ENCODE measurements around the gene RHEX.

Gene RHEX

GRCh38 chr1:206052919-206053610, at the start of gene RHEX:
TSS of gene RHEX (plus strand) at chr1:206053173. CDS start at chr1:206097829, 44,656 bp downstream.
- DNase-seq, result peak; percentile 24

GRCh38 chr1:206003854-206004800, 48.8 kb upstream of the RHEX start:
- no peak for DNase-seq

GRCh38 chr1:206004826-206005225, 48.1 kb upstream of the RHEX start:
- no peak for DNase-seq

- DNase-seq, result no peak
Measured at GRCh38 chr1:206005234-206005633, 47.7 kb upstream of the RHEX start.

- DNase-seq, result no peak
Measured at GRCh38 chr1:206005778-206006180, 47.2 kb upstream of the RHEX start.

GRCh38 chr1:206006946-206007345, 46.0 kb upstream of the RHEX start:
- DNase-seq, result no peak

- no peak for DNase-seq
Measured at GRCh38 chr1:206010060-206010459, 42.9 kb upstream of the RHEX start.

- no peak for DNase-seq
Measured at GRCh38 chr1:206011057-206011456, 41.9 kb upstream of the RHEX start.

- peak; percentile 44 for DNase-seq
Measured at GRCh38 chr1:206012086-206012859, 40.7 kb upstream of the RHEX start.

- DNase-seq, result no peak
Measured at GRCh38 chr1:206013026-206013795, 39.8 kb upstream of the RHEX start.

- no peak for DNase-seq
Measured at GRCh38 chr1:206014601-206015000, 38.4 kb upstream of the RHEX start.

GRCh38 chr1:206015071-206015470, 37.9 kb upstream of the RHEX start:
- no peak for DNase-seq

GRCh38 chr1:206020393-206021007, 32.5 kb upstream of the RHEX start:
- no peak for DNase-seq

GRCh38 chr1:206021008-206021625, 31.9 kb upstream of the RHEX start:
- no peak for DNase-seq

- DNase-seq, result no peak
Measured at GRCh38 chr1:206021626-206022365, 31.2 kb upstream of the RHEX start.

GRCh38 chr1:206022766-206023165, 30.2 kb upstream of the RHEX start:
- no peak for DNase-seq

- DNase-seq, result no peak
Measured at GRCh38 chr1:206023695-206024094, 29.3 kb upstream of the RHEX start, which contains the start of gene CTSE. TSS of gene CTSE (minus strand) at chr1:206023895. CDS start at chr1:206023791, 104 bp downstream.

GRCh38 chr1:206025283-206025820, 27.6 kb upstream of the RHEX start:
- DNase-seq, result no peak

GRCh38 chr1:206029484-206029883, 23.5 kb upstream of the RHEX start:
- no peak for DNase-seq

GRCh38 chr1:206030191-206030590, 22.8 kb upstream of the RHEX start:
- DNase-seq, result no peak

Data from CD4-positive, alpha-beta T cell treated with Interleukin-10 for 1 hour (primary cell).